ENCODE results near the gene CMBL. TPM values are rescaled to one million over a fixed set of nuclear protein-coding genes. Genes with fewer than 3 reads are reported as not detected.
"Not testable (repeated sequence)": the region's sequence is repeated elsewhere in the genome, so short reads cannot be mapped to it uniquely, and the experiment has no call there.

Gene CMBL
- total RNA-seq, 2 experiments from 2014 or later = 2.2 to 3.2 TPM

GRCh38 chr5:10272875-10273209, 34.9 kb downstream of the CMBL start:
- H3K4me3 Mint-ChIP-seq; H3K27me3 Mint-ChIP-seq (ENCODE audit: low read depth); H3K36me3 Mint-ChIP-seq (ENCODE audit: low read depth); intact Hi-C loops (cut with micrococcal nuclease); H3K9me3 Mint-ChIP-seq; H3K27ac Mint-ChIP-seq; DNase-seq: not testable (repeated sequence)
- peaks cover 24% of the 10 kb centered on the region for H3K4me1 Mint-ChIP-seq (ENCODE audit: low read depth)
- CTCF ChIA-PET = interaction anchor here (1.6 to 2.4 kb wide), 2 partner anchors 11 to 151 kb away, joined by 3 to 8 read pairs; no protein-coding TSS in a partner anchor

GRCh38 chr5:10272053-10272874, 35.4 kb downstream of the CMBL start:
- H3K36me3 Mint-ChIP-seq (ENCODE audit: low read depth) = no peaks in the 10 kb centered on the region
- no peak for DNase-seq
- H3K4me3 Mint-ChIP-seq = no peak overlapping the region
- H3K27ac Mint-ChIP-seq = no peak overlapping the region
- peaks cover 24% of the 10 kb centered on the region for H3K4me1 Mint-ChIP-seq (ENCODE audit: low read depth)
- intact Hi-C loops (cut with micrococcal nuclease) = no loop called here
- no peaks in the 10 kb centered on the region for H3K27me3 Mint-ChIP-seq (ENCODE audit: low read depth)
- H3K9me3 Mint-ChIP-seq = peaks cover 3% of the 10 kb centered on the region
- CTCF ChIA-PET = interaction anchor here (1.6 to 2.4 kb wide), 2 partner anchors 12 to 152 kb away, joined by 3 to 8 read pairs; no protein-coding TSS in a partner anchor

GRCh38 chr5:10268100-10268499, 39.6 kb downstream of the CMBL start:
- DNase-seq = no peak
- intact Hi-C loops (cut with micrococcal nuclease) = no loop called here
- CTCF ChIA-PET = no interaction called here
- Mint-ChIP-seq H3K36me3 (ENCODE audit: low read depth) (peaks cover 21% of the 10 kb centered on the region), H3K27ac (no peak overlapping the region), H3K9me3 (no peaks in the 10 kb centered on the region), H3K4me1 (ENCODE audit: low read depth) (peaks cover 6% of the 10 kb centered on the region), H3K4me3 (no peak overlapping the region), H3K27me3 (ENCODE audit: low read depth) (no peaks in the 10 kb centered on the region)

- intact Hi-C loops (cut with micrococcal nuclease) = no loop called here
- DNase-seq = no peak
- H3K27me3 Mint-ChIP-seq (ENCODE audit: low read depth) = no peaks in the 10 kb centered on the region
- H3K36me3 Mint-ChIP-seq (ENCODE audit: low read depth) = peaks cover 30% of the 10 kb centered on the region
- CTCF ChIA-PET = no interaction called here
- no peaks in the 10 kb centered on the region for H3K9me3 Mint-ChIP-seq
- H3K4me3 Mint-ChIP-seq = no peak overlapping the region
- no peaks in the 10 kb centered on the region for H3K4me1 Mint-ChIP-seq (ENCODE audit: low read depth)
- no peak overlapping the region for H3K27ac Mint-ChIP-seq
Observed at GRCh38 chr5:10266839-10267238, 40.9 kb downstream of the CMBL start.

- Mint-ChIP-seq H3K36me3 (ENCODE audit: low read depth) (peaks cover 30% of the 10 kb centered on the region), H3K4me3 (no peak overlapping the region), H3K4me1 (ENCODE audit: low read depth) (no peaks in the 10 kb centered on the region), H3K27ac (peak overlapping the region; percentile 3), H3K9me3 (no peaks in the 10 kb centered on the region), H3K27me3 (ENCODE audit: low read depth) (no peaks in the 10 kb centered on the region)
- DNase-seq = no peak
- intact Hi-C loops (cut with micrococcal nuclease) = no loop called here
- CTCF ChIA-PET = interaction anchor here (1.1 to 4.3 kb wide), 3 partner anchors 10 to 47 kb away, joined by 3 to 16 read pairs (median 3); no protein-coding TSS in a partner anchor
Observed at GRCh38 chr5:10266137-10266536, 41.6 kb downstream of the CMBL start.

GRCh38 chr5:10265245-10266109, 42.2 kb downstream of the CMBL start:
- H3K4me1 Mint-ChIP-seq (ENCODE audit: low read depth) = no peaks in the 10 kb centered on the region
- no peak overlapping the region for H3K4me3 Mint-ChIP-seq
- CTCF ChIA-PET = interaction anchor here (0.6 to 4.3 kb wide), 4 partner anchors 9 to 336 kb away, joined by 3 to 16 read pairs (median 3); no protein-coding TSS in a partner anchor
- no peak for DNase-seq
- peak overlapping the region; percentile 3 for H3K27ac Mint-ChIP-seq
- intact Hi-C loops (cut with micrococcal nuclease) = no loop called here
- no peaks in the 10 kb centered on the region for H3K27me3 Mint-ChIP-seq (ENCODE audit: low read depth)
- no peaks in the 10 kb centered on the region for H3K9me3 Mint-ChIP-seq
- H3K36me3 Mint-ChIP-seq (ENCODE audit: low read depth) = peaks cover 36% of the 10 kb centered on the region

GRCh38 chr5:10264604-10265003, 43.1 kb downstream of the CMBL start:
- Mint-ChIP-seq H3K4me1 (ENCODE audit: low read depth) (peaks cover 3% of the 10 kb centered on the region), H3K9me3 (no peaks in the 10 kb centered on the region), H3K4me3 (no peak overlapping the region), H3K27ac (no peak overlapping the region), H3K27me3 (ENCODE audit: low read depth) (no peaks in the 10 kb centered on the region), H3K36me3 (ENCODE audit: low read depth) (peaks cover 42% of the 10 kb centered on the region)
- CTCF ChIA-PET = interaction anchor here (0.6 to 4.3 kb wide), 3 partner anchors 17 to 335 kb away, joined by 3 to 16 read pairs (median 6); no protein-coding TSS in a partner anchor
- intact Hi-C loops (cut with micrococcal nuclease) = no loop called here
- DNase-seq = no peak

GRCh38 chr5:10262995-10263394, 44.7 kb downstream of the CMBL start:
- Mint-ChIP-seq H3K4me1 (ENCODE audit: low read depth) (peaks cover 8% of the 10 kb centered on the region), H3K36me3 (ENCODE audit: low read depth) (peaks cover 52% of the 10 kb centered on the region), H3K4me3 (no peak overlapping the region), H3K9me3 (no peaks in the 10 kb centered on the region), H3K27ac (no peak overlapping the region), H3K27me3 (ENCODE audit: low read depth) (no peaks in the 10 kb centered on the region)
- CTCF ChIA-PET = interaction anchor here (4.3 kb wide), 1 partner anchor 21 kb away, joined by 16 read pairs; no protein-coding TSS in a partner anchor
- DNase-seq = no peak
- intact Hi-C loops (cut with micrococcal nuclease) = no loop called here

- H3K36me3 Mint-ChIP-seq (ENCODE audit: low read depth) = peaks cover 55% of the 10 kb centered on the region
- H3K4me1 Mint-ChIP-seq (ENCODE audit: low read depth) = peaks cover 15% of the 10 kb centered on the region
- intact Hi-C loops (cut with micrococcal nuclease) = no loop called here
- no peak for DNase-seq
- no peaks in the 10 kb centered on the region for H3K27me3 Mint-ChIP-seq (ENCODE audit: low read depth)
- H3K9me3 Mint-ChIP-seq = no peaks in the 10 kb centered on the region
- no peak overlapping the region for H3K4me3 Mint-ChIP-seq
- CTCF ChIA-PET = interaction anchor here (4.3 kb wide), 1 partner anchor 22 kb away, joined by 16 read pairs; no protein-coding TSS in a partner anchor
- no peak overlapping the region for H3K27ac Mint-ChIP-seq
Observed at GRCh38 chr5:10262121-10262774, 45.5 kb downstream of the CMBL start.

- peaks cover 60% of the 10 kb centered on the region for H3K36me3 Mint-ChIP-seq (ENCODE audit: low read depth)
- H3K4me3 Mint-ChIP-seq = no peak overlapping the region
- H3K4me1 Mint-ChIP-seq (ENCODE audit: low read depth) = peaks cover 25% of the 10 kb centered on the region
- intact Hi-C loops (cut with micrococcal nuclease) = no loop called here
- no peaks in the 10 kb centered on the region for H3K27me3 Mint-ChIP-seq (ENCODE audit: low read depth)
- H3K27ac Mint-ChIP-seq = no peak overlapping the region
- no peak for DNase-seq
- CTCF ChIA-PET = no interaction called here
- no peaks in the 10 kb centered on the region for H3K9me3 Mint-ChIP-seq
Observed at GRCh38 chr5:10261065-10261464, 46.6 kb downstream of the CMBL start.

- peaks cover 68% of the 10 kb centered on the region for H3K36me3 Mint-ChIP-seq (ENCODE audit: low read depth)
- CTCF ChIA-PET = no interaction called here
- intact Hi-C loops (cut with micrococcal nuclease) = loop anchor here (10.0 kb wide), 2 partner anchors 375 to 885 kb away; no protein-coding TSS in a partner anchor
Observed at GRCh38 chr5:10259899-10260298, 47.8 kb downstream of the CMBL start.

GRCh38 chr5:10257870-10258269, 49.8 kb downstream of the CMBL start:
- H3K4me1 Mint-ChIP-seq (ENCODE audit: low read depth) = peaks cover 51% of the 10 kb centered on the region
- H3K9me3 Mint-ChIP-seq = no peaks in the 10 kb centered on the region
- H3K27ac Mint-ChIP-seq = peak overlapping the region; percentile 60
- peaks cover 62% of the 10 kb centered on the region for H3K36me3 Mint-ChIP-seq (ENCODE audit: low read depth)
- no peak for DNase-seq
- H3K27me3 Mint-ChIP-seq (ENCODE audit: low read depth) = no peaks in the 10 kb centered on the region
- no peak overlapping the region for H3K4me3 Mint-ChIP-seq
- CTCF ChIA-PET = no interaction called here
- intact Hi-C loops (cut with micrococcal nuclease) = loop anchor here (10.0 kb wide), 2 partner anchors 377 to 887 kb away; no protein-coding TSS in a partner anchor

More at GRCh38 chr5:10259899-10260298, 47.8 kb downstream of the CMBL start:
- Mint-ChIP-seq H3K9me3 (no peaks in the 10 kb centered on the region), H3K27me3 (ENCODE audit: low read depth) (no peaks in the 10 kb centered on the region), H3K4me1 (ENCODE audit: low read depth) (peaks cover 33% of the 10 kb centered on the region), H3K27ac (no peak overlapping the region), H3K4me3 (no peak overlapping the region)
- DNase-seq = no peak

All from activated naive CD4-positive, alpha-beta T cell treated with anti-CD3 and anti-CD28 coated beads for 36 hours (primary cell).